NCI-H526 (cell line): ENCODE results near the gene DTNB.
A peak's percentile ranks its signal among the peaks of the same experiment; 100 is the strongest.
"Not testable (repeated sequence)": the region's sequence is repeated elsewhere in the genome, so short reads cannot be mapped to it uniquely, and the experiment has no call there.

Experiments used
- DNase-seq, 2 experiments: peaks; one replicate each; lab custom pipeline; 2025; lab: John Stamatoyannopoulos, UW

Gene DTNB

DNA sequence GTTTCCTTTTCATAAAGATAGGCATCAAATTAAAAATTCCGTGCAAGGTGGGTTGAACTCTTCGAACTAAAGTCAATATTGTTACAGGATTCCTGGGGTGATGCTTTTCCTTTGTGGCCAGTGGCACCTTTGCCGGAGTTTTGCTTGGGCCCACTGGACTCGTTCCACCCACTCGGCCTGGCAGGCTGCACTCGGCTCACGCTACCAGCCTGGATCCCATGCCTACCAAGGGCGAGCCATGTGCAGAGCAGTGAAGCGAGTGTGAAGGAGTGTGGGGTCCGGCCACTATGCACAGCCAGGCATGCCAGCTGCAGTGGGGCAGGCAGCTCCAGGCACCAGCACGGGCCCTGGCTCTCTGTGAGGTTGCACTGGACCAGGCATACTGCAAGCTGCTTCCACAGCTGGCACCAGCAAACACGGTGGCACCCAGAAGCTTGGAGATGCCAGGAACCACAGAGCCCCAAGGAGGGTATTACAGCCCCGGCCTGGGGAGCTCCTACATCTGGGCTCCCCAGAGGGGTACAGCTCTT is 83.6 kb downstream of the DTNB start:
- no peak for DNase-seq

DNA sequence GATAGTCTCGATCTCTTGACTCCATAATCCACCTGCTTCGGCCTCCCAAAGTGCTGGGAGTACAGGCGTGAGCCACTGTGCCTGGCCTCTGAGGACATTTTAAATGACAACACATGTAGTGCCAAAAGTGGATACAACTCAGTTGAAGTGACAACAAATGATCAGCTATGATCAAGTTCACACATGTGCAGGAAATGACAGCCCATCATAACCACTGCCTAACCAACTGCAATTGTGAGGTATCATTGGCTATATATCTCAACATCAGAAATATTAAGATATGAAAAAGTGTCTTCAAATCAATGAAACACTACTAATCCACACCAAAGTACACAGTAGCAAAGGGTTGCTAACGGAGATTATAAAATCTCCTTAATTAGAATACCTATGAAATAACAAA is 84.8 kb downstream of the DTNB start:
- no peak for DNase-seq

DNA sequence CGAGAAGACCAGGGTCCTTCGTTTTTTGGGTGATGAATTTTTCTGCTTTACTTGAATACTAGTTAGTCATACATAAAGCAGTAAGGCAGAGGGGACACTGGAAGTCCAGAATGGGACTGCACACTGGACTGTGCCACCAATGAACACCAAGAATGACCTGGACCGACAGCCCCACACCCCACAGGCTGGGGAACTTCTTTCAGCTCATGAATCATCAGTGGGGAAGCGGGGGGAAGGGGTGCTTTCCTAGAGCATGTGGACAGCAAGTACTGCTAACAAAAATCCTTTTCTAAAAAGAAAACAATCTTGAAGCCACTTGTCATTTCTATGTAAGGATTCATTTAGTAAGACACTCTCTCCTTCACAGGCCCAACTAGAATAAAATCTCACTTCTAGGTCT is 86.0 kb downstream of the DTNB start:
- DNase-seq, result no peak

DNA sequence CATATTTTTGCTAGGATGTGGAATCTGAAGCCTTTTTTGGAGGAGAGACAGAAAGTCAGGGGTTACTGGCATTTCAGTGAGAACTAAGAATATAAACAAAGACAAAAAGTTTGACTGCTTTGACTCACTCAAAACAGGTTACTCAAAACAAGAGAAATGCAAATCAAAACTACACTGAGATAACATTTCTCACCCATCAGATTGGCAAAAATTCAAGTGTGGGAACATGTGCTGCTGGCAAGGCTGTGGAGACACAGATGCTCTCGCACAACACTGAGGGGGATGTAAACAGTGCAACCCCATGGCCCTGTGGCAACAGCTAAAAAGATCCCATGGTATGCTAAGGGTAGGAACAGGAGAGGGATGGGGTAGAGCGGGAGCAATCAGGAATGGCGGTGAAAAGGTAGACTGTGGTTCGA is 86.6 kb downstream of the DTNB start:
- no peak for DNase-seq

DNA sequence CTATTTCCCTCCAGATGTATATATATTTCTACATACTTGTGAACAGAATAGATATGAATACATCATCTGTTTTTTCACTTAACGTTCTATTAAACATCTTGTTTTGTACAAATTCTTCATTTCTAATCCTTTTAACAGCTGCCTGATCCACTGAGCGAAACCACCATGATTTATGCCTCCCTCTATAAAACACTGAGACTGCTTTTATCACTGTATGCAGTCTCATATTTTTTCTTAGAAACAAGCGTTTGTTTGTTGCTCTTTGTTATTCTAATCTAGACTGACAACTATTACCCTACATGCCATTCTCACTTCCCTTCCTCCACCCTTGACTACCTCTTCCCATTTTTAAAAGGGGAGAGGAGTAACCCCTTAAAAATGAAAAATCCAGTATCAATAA is 88.2 kb downstream of the DTNB start:
- no peak for DNase-seq

DNA sequence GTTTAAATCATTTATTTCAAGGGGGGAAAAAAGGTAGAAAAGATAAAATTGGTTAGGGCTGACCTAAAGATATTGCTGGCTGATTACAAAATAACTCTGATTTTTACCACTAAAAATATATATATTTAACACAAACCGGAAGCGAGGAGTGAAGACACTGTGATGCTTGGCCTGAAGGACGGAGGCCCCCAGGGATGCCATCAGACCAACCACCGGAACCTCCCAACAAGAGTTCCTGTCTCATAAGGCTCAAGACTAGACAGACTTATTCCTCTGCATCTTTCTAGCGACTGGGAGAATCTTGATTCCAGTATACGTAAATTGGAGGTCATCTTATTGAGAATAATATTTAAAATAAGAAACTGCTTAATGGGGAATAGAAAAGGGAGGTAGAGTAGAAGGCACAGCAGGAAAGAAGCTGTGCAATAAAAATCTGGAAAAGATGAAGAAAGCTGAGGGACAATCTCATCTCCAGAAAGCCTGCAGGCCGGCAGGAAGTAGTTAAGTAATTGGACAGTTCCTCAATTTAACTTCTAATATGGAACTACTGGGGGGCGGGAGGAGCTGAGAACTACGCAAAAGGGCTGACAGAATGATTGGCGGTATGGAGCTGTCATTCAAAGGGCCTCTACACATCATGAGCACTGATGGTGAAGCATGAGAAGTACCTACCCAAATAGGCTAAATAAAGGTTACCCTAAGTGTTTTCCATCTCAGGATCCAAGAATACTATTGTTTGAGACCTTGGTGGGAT is 91.1 kb downstream of the DTNB start:
- no peak for DNase-seq

DNA sequence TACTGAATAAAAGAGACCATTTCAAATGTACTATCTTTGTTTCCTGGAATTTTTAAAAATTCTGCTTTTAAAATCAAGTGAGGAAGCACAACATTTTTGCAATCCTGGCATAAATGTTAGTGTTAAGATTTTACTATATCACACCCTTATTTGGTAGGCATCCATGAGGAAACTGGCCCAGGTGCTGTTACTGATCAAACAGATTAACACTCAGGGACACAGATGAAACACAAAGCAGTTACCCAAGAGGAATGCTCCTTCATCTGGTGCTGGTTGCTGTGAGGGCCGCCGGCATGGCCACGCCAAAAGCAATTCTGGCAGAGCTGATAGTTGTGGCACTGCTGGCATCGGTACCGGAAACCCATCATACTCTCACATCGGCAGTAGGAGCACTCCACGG is 96.8 kb downstream of the DTNB start:
- no peak for DNase-seq

DNA sequence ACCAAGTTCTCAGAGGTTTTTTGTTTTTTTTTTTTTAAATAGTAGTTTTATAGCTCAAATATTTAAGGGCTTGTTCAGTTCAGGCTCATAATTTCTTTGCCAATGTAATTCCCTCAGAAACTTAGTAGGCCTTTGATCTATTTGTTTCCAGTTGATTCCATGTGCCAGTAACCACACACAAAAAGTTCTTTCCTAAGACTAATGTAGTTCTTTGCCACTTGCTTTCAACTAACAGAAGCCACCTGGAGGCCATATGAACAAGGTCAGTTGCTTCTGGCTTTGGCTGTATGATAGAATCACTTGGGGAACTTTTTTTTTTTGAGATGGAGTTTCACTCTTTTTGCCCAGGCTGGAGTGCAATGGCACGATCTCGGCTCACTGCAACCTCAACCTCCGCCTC is 100.7 kb downstream of the DTNB start:
- no peak for DNase-seq

DNA sequence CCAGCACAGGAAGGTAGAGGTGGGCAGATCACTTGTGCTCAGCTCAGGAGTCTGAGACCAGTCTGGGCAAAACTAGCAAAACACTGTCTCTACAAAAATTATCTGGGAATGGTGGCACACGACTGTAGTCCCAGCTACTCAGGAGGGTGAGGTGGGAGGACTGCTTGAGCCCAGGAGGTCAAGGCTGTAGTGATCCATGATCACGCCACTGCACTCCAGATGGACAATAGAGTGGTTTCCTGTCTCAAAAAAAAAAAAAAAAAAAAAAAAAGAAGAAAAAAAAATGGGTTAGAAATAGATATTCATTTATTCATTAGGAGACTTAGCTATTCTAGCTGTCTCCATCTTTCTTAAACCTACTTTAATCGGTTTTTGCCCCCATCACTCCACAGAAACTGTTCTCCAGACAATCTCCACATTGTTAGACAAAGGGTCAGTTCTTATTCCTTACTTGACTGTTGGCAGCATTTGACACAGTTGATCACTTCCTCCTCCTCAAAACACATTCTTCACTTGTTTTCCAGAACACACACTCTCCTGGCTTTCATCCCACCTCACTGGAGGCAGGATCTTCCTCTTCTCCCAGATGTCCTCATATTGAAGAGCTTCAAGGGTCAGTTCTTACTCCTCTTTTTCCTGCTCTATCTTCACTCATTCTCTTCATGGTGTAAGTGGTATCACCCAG is 103.1 kb downstream of the DTNB start:
- no peak for DNase-seq

DNA sequence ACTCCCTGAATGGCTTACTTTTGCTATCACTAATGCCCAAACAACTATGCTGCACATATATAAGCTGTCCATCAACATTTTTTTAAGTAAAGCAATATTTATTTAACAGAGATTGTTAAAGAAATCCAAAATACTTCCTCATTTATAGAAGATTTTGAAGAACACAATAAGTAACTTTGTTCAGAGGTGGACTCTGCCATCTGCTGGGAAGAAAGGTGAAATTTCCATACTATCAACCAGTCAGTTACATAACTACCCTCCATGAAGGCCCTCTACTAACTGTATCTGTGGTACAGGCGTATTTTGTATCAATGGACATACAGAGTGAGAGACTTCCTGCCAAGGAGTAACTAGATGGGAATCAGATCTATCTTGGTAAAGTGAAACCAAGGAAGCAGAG is 106.0 kb downstream of the DTNB start:
- peak in 1 of 2 experiments; percentile 37 for DNase-seq

DNA sequence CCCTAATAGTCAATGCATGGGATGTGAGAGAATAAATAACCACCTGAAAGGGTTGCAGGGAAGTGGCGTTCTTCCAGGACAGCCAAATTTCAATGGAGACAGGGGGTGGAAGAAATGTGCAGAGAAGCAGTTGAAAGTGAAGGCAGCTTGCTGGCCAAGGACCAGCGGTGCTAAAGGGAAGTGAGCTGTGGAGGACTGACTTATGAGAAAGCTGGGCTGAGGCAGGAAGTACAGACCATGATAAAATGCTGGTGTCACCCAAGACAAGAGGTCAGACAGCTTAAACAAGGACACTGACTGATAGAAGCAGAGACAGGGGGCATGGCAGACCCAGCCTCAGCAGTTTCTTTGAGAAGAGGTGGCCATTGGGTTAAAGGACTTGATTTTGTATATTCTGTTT is 106.7 kb downstream of the DTNB start:
- DNase-seq, result no peak

DNA sequence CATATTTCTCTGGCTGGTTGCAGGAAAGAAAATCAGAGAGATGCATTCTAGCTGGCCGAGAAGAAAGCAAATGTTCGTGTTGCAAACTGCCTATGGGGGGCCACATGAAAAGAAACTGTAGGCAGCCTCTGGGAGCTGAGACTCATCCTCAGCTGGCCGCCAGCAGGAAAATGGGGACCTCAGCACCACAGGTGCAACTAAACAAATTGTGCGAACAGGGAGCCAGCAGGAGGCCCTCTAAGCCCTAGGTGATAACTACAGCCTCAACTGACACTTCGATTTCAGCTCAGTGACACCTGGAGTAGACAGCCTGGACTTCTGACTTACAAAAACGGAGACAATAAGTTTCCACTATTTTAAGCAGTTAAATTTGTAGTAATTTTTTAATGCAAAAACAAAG is 107.3 kb downstream of the DTNB start:
- no peak for DNase-seq

DNA sequence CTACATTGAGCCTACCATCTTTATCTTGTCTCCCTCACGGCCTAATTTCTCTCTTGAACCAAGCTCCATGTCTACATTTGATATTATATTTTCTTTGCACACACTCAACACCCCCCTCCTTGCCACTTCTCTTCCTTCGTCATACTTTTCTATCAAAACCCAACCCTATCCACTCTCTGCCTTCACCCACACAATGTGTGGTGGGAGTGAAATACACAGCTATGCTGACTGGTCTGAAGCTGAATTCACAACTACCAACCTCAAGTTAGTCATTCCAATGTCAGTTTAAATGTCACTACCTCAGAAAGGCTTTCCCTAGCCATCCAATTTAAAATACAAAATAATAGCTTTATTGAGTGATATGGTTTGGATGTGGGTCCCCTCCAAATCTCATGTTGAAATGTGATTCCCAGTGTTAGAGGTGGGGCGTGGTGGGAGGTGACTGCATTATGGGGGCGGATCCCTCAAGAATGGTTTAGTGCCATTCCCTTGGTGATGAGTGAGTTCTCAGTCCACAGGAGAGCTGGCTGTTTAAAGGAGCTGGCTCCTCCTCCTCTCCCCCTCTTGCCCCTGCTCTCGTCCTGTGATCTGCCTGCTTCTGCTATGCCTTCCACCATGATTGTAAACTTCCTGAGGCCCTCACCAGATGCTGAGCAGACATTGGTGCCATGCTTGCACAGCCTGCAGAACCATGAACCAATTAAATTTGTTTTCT is 112.1 kb downstream of the DTNB start:
- no peak for DNase-seq

DNA sequence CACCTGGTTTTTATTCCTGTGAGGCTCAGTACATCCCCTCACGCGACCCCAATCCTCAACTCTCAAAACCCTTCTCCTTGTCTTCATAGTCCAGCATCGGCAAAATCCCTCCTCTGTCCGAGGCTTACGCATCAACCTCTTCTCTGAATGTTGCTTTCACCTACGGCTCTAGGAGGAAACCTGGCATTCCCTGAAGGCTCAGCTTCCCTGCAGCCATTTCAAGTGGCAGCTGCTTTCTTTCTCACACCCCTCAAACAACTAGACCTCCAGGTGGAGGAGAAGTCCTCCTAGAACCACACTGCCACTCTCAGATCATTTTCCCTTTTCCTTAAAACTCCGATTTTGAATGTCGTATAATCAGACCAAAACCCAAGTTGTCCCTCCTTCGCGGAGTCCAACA is 114.2 kb downstream of the DTNB start:
- no peak for DNase-seq

DNA sequence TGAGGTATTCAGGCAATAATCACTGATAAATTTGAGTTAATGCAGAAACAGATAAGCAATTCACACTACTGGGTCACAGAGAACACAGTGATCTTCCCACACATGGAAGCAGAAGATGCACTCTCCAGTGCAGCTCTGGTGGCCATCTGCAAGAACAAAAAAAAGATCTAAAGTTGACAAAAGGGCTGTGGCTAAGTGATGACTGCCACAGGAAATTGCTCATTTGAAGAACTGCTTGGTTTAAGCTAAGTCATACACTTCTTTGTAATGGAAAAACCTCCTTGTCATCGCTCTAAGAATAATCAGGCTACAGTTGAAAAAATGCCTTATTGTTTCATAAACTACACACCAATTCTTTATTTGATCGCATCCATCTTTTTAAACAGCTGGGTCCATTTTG is 115.1 kb downstream of the DTNB start:
- DNase-seq, result no peak

DNA sequence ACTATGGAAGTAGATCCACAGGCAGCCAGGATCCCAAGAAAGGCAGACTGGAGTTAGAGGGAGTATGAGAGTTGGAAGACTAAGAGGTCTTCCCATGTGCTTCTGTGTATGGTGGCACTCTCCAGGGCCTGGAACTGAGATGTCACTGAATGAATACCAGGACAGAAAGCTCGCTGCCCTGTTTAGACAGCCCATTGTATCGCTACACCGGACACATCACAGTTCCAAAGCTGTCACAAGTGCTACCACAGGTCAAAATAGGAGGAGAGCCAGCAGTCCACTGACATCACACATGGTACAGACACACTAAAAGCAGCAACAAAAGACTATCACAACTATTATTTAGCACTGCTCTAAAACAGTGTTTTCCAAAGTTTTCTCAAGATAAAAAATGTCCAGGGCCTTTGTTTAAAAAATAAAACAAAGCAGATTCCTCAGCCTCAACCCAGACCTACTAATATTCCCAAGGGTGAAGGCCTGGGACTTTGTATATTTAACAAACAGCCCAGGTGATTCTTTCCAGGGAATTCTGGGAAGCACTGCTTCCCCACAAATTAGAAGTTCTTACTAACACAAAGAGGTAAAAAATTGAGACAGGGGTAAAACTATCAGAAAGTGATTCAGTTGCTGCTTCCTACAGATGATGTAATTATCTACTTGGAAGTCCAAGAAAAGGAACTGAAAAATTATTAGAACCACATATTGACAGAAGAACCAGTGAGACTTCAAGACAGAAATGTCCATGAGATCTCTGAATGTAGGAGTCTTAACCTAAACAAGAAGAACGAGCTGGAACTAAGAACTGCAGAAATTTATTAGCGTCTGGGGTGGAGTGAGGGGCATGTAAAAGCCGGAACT is 116.0 kb downstream of the DTNB start:
- DNase-seq, result no peak

DNA sequence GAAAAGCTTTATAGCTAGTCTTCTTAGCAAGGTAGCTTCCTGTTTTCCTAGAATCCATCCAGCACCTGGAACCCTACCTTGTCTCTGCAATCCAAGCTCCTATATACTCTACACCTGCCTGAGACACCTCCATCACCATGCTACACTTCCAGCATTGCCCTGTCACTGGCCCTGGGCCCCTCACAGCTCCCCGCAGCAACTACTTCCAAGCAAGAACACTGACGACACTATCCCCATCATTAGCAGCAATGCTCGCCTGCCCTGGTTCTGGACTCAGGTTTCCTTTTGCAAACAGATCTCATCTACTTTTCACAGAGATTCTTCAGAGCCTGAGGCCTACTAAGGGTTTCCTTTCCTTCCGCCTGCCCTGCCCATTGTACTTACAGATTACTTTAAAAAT is 121.1 kb downstream of the DTNB start:
- DNase-seq, result no peak

DNA sequence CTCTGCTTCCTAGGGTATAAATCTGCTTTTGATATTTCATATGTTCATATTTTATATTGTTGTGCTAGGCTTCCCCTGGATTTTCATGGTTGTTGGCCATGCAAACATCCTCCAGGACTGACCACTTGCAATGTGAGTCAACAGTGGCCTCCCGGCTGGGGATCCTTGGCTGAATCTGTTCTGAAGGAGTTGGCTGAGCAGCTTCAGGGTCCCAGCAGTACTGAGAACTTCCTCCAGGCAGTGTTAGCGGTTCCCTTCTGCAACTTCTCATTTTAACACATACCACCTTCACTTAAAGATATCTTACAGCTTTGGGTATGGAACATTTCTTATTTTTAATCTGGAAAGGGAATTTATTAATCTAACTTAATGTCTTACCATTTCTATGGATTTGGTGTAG is 122.1 kb downstream of the DTNB start:
- no peak for DNase-seq

DNA sequence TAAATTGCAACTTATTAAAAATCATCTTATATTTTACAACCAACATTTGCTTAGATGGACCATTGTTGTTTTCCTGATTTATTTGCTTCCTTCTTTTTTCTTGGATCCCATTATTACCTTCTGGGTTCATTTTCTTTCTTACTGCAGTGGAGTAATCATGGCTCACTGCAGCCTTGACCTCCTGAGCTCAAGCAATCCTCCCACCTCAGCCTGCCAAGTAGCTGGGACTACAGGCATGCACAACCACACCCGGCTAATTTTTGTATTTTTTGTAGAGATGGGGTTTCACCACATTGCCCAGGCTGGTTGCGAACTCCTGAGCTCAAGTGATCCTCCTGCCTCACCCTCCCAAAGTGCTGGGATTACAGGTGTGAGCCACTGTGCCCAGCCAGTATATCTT is 123.8 kb downstream of the DTNB start:
- not testable (repeated sequence) for DNase-seq

DNA sequence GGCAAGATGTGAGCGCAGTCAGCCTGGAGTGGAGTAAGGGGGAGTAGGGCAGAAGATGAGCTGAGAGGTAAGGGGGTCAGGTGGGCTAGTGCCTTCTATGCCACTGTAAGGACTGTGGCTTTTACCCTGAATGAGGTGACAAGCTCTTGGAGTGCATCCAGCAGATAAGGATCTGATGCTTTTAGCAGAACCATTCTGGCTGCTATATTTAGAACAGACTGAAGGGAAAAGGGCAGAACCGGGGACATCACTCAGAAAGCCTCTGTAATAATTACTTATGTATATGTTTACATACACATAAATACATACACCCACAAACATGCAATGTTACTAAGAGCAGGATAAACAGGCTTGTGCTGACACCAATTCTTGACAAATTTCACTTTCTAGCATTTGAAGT is 124.8 kb downstream of the DTNB start:
- DNase-seq, result no peak

DNA sequence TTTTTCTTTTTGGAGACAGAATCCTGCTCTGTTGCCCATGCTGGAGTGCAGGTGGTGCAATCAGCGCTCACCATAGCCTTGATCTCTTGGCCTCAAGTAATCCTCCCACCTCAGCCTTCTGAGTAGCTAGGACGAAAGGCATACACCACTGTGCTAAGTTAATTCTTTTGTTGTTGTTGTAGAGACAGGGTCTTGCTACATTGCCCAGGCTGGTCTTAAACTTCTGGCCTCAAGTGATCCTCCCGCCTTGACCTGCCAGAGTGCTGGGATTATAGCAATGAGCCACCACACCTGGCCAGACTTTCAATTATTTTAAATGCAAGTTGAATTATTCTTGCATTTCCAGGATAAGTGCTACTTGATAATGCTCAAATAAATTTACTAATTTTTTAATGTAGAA is 126.5 kb downstream of the DTNB start:
- no peak for DNase-seq

DNA sequence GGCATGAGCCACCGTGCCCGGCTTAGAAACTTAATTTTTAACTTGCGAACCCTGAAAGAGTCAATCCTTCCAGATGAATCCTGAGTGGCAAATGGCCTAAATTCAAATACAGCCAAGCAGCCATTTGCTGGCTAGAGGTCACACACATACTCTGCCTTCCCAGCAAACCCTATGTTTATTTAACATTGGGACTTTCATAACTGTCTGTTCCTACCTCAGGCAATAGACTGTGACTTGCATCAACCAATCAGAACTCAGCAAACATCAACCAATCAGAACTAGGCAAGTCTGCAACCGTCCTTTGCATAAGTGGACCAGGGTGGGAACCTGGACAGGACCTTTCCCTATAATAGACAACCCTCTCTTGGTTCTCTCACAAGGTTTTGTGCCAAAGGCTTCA is 127.5 kb downstream of the DTNB start:
- DNase-seq, result no peak
